HG03432 (cell line): ENCODE data around the gene SCN4A.
"Not testable (repeated sequence)": the region's sequence is repeated elsewhere in the genome, so short reads cannot be mapped to it uniquely, and the experiment has no call there.

Experiments
- ATAC-seq: cut with Tn5 transposase; IDR thresholded peaks from one replicate; pipeline ENCODE4 v1.9.1; 2021; ENCODE audit warnings: mild to moderate bottlenecking, moderate library complexity; ENCODE audit not compliant: unreplicated experiment

SCN4A gene

DNA sequence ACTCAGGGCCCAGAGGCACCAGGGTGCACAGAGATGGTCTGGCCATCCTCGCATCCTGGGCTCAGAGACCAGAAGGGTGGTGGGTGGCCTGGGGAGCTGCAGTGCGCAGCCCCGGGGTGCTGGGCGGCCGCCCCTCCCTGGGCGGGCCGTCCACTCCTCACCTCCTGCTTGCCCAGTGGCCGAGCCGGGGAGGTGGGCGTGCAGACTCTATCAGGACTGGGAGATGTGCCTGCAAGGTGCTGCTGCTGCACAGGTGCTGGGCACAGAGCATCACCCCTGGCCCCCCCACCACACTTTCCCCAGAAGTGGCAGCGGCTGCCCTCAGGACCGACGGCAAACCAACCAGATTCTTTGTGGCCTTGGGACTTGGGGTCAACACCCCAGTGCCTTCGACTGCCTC, at the start of gene SCN4A:
Gene SCN4A, minus strand, starts transcription at position 123 of the 400 bp plus-strand sequence. Its CDS starts 77 bp downstream, at position 46.
- ATAC-seq: no peak

GRCh38 chr17:64020056-64020766, 47.5 kb upstream of the SCN4A start, which contains the start of gene ICAM2:
ICAM2 (minus strand) TSS chr17:64020633; CDS start chr17:64006691, 13,942 bp downstream.
- peak; percentile 71 for ATAC-seq

DNA sequence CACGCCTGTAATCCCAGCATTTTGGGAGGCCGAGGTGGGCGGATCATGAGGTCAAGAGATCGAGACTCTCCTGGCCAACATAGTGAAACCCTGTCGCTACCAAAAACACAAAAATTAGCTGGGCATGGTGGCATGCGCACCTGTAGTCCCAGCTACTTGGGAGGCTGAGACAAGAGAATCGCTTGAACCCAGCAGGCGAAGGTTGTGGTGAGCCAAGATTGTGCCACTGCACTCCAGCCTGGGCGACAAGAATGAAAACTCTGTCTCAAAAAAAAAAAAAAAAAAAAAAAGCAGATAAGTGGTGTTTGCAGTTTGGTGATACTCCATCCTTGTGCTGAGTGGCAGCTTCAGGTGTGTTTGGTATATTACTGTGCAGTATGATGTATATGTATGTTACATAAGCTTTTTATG, 46.8 kb upstream of the SCN4A start:
- ATAC-seq: peak; percentile 8

- no peak for ATAC-seq
Measured at GRCh38 chr17:64017381-64017980, 44.8 kb upstream of the SCN4A start.

GRCh38 chr17:64016974-64017373, 44.3 kb upstream of the SCN4A start:
- no peak for ATAC-seq

- ATAC-seq: no peak
Measured at GRCh38 chr17:64016231-64016784, 43.6 kb upstream of the SCN4A start.

DNA sequence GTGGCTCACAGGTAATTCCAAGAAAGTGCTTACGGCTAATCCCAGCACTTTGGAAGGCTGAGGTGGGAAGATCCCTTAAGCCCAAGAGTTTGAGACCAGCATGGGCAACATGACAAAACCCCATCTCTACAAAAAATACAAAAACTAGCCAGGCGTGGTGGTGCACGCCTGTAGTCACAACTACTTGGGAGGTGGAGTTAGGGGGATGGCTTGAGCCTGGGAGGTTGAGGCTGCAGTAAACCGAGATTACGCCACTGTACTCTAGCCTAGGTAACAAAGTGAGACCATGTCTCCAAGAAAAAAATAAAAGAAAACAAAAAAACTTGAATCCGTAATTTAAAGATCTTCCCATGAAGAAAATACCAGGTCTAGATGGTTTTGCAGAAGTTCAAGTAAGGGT, 42.7 kb upstream of the SCN4A start:
- ATAC-seq: no peak

DNA sequence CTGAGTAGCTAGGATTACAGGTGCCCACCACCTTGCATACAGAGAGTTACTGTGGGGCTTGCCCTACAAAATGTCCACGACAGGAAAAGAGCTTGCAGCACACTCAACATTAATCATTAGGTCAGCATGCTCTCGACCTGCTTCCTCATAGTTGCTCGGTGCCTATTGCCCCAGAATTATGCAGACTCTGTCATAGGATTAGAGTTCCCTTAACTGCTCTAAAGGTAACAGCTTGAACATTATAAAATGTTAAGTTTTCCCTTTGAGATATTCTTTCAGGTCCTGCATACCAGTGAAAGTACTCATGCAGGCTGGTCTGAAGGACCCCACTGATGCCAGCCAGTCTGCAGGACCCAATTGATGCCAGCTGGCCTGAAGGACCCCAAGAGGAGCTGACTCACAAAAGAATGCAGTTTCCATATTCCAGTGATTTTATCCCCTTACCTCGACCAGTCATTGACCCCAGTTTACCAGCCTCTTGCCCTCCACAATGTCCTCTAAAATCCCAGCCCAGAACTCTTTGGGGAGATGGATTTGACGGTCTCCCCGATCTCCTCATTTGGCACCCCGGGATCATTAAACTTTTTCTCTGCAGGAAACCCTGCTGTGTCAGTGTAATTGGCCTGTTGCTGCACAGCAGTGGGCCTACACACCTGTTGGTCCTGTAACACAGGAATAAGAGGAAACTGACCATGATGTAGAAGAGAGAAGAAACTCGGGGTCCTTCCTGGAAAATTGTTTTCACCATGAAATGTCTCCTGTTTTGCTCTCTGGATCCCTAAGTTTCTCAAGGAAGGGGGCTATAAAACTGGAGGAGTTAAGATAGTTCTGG, 37.1 kb upstream of the SCN4A start:
- ATAC-seq: no peak

- no peak for ATAC-seq
Measured at GRCh38 chr17:64008830-64009229, 36.1 kb upstream of the SCN4A start.

DNA sequence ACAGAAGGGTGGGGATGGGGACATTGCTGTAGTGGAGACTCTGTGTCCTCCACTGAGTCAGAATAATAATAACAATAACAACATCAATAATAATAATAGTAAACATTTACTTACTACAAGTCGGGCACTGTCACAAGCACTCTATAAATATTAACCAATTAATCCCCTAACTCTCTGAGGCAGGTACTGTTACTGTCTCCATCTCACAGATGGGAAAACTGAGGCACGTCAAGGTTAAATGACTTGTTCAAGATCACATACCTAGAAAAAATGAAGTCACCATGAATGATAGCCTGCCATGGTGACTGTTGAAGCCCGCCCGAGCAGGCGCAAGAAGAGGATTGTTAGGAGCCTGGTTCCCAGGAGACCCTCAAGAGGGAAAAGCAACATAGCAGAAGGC, 35.6 kb upstream of the SCN4A start:
- ATAC-seq: no peak

DNA sequence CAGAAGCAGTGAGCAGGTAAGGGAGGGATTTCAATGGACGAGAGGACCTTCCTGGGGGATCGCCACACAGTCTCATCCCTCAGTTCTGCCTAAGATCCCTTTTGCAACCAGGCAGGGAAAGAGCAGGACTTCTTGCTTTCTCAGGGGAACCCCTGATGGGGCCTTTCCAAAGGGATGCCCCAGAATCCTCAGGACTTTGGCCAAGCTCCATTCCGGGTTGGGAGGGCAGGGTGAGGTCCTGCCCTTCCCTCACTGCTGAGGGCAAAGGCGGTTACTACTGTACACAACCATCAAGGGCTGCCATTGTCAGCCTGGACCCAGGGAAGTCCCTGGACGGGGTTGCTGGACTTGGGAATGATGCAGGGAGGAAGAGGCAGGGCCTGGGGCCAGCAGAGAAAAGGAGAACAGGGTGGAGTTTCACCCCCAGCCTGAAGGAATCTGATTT, 35.1 kb upstream of the SCN4A start:
- ATAC-seq: no peak

- not testable (repeated sequence) for ATAC-seq
Measured at GRCh38 chr17:64007089-64007837, 34.5 kb upstream of the SCN4A start.

- no peak for ATAC-seq
Measured at GRCh38 chr17:64006361-64007088, 33.8 kb upstream of the SCN4A start.

DNA sequence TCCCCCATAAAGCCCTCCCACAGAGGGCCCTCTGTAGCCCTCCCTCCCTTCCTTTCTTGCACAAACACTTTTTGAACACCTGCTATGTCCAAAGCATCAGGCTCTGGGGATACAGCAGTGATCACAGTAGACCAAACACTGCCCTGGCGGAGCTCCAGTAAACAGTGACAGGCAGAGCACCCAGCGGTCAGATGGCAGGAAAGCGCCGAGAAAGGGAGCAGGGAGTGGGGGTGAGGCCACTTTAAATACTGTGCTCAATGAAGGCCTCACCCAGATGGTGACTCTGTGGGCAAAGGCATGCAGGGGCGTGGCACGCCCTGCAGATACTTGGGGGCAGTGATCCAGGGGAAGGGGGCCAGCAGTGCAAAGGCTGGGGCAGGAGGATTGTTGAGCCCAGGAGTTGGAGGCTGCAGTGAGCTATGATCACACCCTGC, 33.0 kb upstream of the SCN4A start:
- ATAC-seq: no peak

DNA sequence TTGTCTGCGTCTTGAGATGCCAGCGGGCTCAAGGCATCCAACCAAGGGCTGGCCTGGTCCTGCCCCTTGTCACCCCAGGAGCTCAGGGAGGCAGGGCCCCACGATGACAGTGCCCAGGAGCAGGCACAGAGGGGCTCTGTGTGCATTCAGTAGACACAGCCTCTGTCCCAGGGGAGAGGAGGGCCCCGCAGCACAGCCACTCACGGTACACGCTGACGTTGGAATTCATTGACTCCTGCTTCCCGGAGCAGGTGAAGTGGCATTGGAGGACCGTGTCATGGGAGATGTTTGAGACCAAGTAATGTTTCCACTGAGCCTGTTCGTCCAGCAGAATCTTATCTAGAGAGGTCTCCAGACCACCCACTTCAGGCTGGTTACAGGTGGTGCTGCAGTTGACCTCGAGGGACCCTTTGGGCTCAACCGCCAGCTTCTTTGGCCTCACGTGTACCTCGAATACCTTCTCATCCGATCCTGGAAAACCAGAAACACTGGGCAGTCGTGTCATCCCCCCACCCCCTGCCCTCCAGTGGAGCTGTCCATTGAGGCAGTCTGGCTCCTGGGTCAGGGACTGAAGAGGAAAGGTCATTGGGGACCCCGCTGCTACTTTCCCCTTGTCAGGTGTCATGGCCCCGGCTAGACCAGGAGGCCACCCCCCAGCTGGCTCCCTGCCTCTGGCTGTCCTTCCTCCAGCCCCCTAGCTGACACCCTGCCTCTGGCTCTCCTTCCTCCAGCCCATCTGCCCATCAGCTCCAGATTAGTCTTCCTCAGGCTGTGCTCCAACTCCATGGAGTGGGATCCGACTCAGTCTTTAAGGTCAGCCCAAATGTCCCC, 32.4 kb upstream of the SCN4A start:
- no peak for ATAC-seq

- no peak for ATAC-seq
Measured at GRCh38 chr17:64004218-64004770, 31.6 kb upstream of the SCN4A start.

GRCh38 chr17:64003526-64004121, 30.9 kb upstream of the SCN4A start:
- no peak for ATAC-seq
